HG02588 (cell line): Measurements from ENCODE around the gene VPS13C.
"Not testable (repeated sequence)": the region's sequence is repeated elsewhere in the genome, so short reads cannot be mapped to it uniquely, and the experiment has no call there.

Experiments
- ATAC-seq: cut with Tn5 transposase; IDR thresholded peaks from one replicate; pipeline ENCODE4 v1.9.1; 2021; ENCODE audit warnings: mild to moderate bottlenecking, moderate library complexity; ENCODE audit not compliant: unreplicated experiment

The VPS13C gene

GRCh38 chr15:62050115-62050514 lies 10.1 kb downstream of the VPS13C start:
- ATAC-seq, result no peak

DNA sequence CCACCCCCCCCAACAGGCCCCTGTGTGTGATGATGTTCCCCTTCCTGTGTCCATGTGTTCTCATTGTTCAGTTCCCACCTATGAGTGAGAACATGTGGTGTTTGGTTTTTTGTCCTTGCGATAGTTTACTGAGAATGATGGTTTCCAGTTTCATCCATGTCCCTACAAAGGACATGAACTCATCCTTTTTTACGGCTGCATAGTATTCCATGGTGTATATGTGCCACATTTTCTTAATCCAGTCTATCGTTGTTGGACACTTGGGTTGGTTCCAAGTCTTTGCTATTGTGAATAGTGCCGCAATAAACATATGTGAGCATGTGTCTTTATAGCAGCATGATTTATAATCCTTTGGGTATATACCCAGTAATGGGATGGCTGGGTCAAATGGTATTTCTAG lies 12.0 kb downstream of the VPS13C start:
- ATAC-seq, result not testable (repeated sequence)

DNA sequence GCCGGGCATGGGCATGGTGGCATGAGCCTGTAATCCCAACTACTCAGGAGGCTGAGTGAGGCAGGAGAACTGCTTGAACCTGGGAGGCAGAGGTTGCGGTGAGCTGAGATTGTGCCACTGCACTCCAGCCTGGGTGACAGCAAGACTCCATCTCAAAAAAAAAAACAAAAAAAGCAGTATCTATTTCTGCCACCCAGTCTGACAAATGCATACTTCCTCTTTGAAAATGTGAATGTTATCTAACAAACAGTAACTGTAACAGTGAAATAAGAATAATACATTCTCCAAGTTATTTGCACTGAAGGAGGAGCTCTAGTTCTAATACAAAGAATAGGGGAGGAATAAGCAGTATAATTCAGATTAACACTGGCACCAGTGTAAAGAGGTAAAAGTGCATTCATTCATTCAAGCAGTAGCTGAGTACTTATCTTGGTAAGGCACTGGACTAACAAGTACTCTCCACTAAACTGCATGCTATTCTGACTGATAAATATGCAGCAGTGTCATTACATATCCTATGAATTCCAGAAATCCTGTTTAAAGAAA lies 12.9 kb downstream of the VPS13C start:
- no peak for ATAC-seq

- ATAC-seq, result peak; percentile 55
These were observed 14.0 kb downstream of the VPS13C start for GRCh38 chr15:62046078-62046743.

DNA sequence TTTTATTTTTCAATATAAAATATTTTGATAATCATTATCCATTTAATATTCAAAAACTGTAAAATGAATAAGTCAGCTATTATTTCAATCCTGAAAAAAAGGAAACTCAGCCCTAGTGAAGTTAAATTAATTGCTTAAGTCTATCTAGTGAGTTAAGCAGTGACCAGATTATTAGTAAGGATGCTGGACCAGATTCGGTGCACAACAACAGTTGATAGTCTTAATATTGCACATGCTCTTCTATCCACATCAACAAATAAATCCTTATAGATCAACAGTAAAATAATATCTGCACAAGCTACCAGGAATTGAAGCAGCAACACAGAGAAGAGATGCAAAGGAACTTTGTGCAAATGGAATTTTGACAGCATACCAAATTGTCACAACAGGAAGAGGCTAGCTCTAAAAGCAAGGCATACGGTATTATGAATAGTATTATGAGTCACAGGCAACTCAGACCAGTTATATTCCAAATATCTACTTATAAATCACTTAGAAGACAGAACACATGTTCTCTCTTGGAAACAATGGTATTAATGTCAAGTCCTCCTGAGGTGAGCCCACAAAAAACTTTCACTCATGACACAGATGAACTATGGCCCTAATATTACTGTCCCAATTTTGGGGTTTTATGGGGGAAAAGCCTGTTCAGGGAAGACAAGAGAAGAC lies 24.9 kb downstream of the VPS13C start:
- no peak for ATAC-seq

DNA sequence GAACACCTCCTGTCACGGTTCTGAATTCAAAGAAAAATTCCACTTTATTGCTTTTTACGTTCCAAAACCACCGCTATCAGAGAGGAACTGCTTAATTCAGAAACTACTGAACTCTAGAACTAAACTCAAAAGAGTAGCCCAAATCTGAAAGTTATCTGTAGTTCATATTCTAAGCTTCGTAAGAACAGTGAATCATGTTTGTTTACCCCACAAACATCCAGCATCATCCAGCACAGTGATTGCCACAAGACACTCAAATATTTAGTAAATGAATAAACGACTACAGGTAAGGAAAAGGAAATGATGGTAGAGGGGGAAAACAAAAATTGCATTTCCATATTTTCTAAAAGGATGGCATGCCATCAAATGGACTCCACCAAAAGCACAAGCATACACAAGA lies 32.3 kb downstream of the VPS13C start:
- no peak for ATAC-seq

DNA sequence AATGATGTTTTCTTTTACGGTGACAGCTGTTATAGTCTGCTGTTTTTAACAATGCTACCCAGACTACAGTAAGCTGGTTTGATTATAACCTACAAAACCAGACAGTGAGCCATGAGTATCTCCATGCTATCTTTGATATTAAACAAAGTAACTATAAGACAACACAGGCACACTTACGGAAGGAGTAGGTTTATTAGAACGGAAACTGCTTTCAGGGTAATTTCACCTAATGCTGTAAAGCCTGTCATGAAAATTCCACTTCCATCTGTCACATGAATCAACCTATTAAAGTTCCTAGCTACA lies 33.0 kb downstream of the VPS13C start:
- ATAC-seq, result no peak

- ATAC-seq, result no peak
These were observed 33.6 kb downstream of the VPS13C start for GRCh38 chr15:62026487-62027262.

GRCh38 chr15:62021991-62022600 lies 38.2 kb downstream of the VPS13C start:
- no peak for ATAC-seq

GRCh38 chr15:62020576-62021160 lies 39.6 kb downstream of the VPS13C start:
- ATAC-seq, result no peak

- not testable (repeated sequence) for ATAC-seq
These were observed 54.9 kb downstream of the VPS13C start for GRCh38 chr15:62005354-62005753.

DNA sequence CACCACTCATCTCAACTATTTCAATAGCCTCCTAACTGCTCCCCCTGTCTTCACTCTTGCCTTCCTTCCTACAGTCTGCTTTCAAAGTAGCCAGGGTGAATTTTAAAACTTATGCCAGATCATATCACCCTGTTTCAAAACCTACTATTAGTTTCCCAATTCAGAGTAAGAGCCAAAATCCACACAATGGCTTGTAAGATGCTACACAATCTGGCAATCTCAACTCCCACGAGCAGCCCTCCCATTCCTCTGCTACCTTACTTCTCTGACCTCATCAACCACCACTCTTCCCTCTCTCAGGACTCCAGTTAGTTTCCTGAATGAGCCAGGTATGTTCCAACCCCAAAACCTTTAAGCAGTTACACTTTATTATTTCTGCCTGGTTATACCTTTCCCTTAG lies 62.5 kb downstream of the VPS13C start:
- ATAC-seq, result no peak

DNA sequence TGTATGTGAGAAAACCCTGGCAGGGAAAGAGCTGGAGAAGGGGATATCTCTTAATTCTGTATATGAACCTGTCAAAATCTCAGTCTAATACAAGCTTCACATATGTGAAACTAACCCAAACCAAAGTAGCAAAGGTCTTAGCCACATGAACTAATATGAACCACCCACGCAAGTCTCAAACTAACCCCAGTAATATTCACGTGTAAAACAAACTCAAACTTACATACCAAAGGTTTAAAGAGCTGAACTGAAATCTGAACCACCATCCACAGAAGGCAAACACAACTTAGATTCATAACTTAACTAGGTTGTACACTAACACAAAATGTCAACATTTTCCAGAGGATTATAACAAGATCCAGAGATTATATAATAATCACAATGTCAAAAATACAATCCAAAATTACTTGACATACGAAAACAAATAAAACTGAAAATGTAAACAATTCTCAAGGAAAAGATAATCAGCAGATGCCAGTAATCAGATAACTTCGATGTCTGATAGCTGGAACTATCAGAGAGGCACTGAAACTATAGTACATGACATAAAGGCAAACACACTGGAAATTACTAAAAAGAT lies 64.1 kb downstream of the VPS13C start:
- no peak for ATAC-seq

DNA sequence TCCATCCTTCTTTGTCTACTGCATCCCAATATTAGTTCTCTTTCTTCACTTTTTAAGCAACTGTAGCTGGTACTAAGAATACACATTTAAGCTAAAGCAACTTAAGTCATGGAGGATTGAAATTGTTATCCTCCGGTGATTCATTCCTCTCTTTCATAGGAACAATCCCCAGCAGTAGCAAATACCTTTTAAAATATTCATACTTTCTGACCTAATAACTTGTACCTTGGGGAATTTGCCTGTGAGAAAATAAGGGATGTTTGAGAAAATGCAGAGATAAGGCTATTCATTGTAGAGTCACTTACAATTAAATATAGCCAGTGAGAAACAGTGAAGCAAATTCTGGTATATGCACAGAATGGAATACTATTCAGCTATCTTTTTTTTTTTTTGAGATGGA lies 66.0 kb downstream of the VPS13C start:
- no peak for ATAC-seq

DNA sequence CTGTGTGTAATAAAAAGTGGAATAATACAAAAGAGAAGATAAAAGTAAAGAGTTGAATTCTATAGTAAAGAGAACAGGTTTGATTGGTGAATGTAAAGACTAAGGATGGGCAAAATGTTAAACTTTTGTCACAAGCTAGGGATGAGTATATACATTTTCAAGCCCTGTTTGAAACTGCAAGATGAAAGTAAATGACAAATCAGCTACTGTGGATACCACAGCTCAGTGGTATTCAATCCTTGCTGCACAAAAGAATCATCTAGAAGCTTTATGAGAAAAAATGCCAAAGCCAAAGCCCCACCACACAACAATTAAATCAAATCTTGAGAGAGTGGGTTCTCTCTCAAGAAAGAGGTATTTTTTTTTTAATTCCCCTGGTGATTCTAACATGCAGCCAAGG lies 67.7 kb downstream of the VPS13C start:
- no peak for ATAC-seq

GRCh38 chr15:61989667-61990066 lies 70.6 kb downstream of the VPS13C start:
- no peak for ATAC-seq

GRCh38 chr15:61987824-61988223 lies 72.4 kb downstream of the VPS13C start:
- no peak for ATAC-seq

- no peak for ATAC-seq
These were observed 77.2 kb downstream of the VPS13C start for GRCh38 chr15:61983081-61983480.

GRCh38 chr15:61978225-61978624 lies 82.0 kb downstream of the VPS13C start:
- ATAC-seq, result no peak

DNA sequence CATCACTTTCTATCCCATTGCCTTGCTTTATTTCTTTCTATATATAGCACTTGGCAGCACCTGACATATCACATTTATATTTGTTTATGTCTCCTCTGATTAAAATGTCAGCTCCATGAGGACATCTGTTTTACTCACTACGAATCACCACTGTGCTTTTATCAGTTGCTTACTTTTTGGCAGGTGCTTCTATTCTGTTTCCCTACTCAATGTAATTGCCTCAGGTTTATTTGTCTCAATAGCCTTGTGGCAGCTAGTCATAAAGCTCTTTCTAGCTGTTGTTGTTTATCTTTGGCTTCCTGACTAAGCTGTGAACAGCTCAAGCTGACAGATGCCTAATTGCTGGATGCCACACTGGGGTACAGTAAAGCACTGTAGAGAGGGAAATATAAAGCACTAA lies 85.5 kb downstream of the VPS13C start:
- ATAC-seq, result no peak

- no peak for ATAC-seq
These were observed 86.1 kb downstream of the VPS13C start for GRCh38 chr15:61974118-61974517.
